GM12875 (cell line): Measurements from ENCODE around the gene WDR89.
"Not testable (repeated sequence)": the region's sequence is repeated elsewhere in the genome, so short reads cannot be mapped to it uniquely, and the experiment has no call there.

Experiments
- H3K4me3 ChIP-seq: one replicate; pipeline ENCODE4 v1.5.1; 2011; ENCODE audit warnings: low read depth, low read length, control low read depth
- CTCF ChIP-seq: IDR thresholded peaks from 2 replicates; pipeline ENCODE4 v1.5.1; 2011; ENCODE audit warnings: low read depth, mild to moderate bottlenecking, control low read depth, inconsistent platforms, low read length, moderate library complexity, borderline replicate concordance; ENCODE audit not compliant: insufficient read depth

WDR89 gene

DNA sequence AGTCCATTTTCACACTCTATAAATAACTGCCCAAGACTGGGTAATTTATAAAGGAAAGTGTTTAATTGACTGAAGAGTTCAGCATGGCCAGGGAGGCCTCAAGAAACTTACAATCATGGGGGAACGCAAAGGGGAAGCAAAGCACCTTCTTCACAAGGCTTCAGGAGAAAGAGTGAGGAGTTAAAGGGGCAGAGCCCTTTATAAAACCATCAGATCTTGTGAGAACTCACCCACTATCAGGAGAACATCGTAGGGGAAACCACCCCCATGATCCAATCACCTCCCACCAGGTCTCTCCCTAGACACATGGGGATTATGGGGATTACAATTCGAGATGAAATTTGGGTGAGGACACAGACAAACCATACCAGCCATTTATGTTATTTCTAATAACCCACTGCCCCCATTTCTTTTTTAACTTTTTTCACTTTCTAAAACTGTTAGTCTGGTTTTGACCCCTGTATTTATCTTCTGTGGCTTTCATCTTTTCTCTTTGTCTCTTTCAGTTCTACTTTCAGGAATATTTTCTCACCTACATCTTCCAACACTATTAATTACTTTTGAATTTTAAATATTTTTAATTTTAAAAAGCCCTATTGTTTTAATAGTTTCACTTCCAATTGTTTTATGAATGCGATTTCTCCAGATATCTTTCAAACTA lies 44.5 kb downstream of the WDR89 start:
- no peak for TF ChIP-seq CTCF
- H3K4me3 ChIP-seq, result no peak overlapping the region

DNA sequence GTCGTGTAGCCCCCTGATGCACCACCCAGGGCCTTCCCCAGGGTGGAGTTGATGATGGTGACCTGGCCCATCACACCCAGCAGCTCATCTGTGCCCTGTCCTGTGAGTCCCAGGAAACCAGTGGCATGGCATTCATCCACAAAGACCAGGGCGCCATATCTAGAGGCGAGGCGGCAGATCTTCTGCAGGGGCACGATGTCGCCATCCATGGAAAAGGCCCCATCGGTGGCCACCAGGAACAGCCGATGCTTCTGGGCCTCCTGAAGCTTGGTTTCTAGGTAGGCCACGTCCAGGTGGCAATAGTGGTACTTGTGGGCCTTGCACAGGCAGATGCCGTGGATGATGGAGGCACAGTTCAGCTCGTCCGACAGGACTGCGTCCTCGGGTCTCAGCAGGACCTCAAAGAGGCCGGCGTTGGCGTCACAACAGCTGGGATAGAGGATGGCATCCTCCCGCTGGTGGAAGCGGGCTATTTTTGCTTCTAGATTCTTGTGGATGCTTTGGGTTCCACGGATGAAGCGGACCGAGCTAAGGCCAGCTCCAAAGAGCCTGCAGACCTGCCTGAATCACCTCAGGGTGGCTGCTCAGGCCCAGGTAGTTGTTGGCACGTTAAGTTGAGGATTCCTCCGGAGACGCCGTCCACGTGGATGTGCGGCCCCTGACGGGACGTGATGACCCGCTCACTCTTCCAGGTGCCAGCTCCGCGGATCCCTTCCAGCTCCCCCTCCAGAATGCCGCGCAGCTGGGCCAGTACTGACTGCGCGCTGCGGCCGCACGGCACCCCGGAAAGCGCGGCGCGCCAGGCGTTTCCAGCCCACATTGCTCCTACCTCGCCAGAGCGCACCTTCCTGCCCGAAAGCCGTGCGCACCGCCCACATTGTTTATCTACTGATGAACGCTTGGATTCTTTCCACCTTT lies 47.0 kb downstream of the WDR89 start:
- no peak overlapping the region for H3K4me3 ChIP-seq
- TF ChIP-seq CTCF, result no peak

GRCh38 chr14:63583046-63583445 lies 58.6 kb downstream of the WDR89 start:
- H3K4me3 ChIP-seq, result not testable (repeated sequence)

DNA sequence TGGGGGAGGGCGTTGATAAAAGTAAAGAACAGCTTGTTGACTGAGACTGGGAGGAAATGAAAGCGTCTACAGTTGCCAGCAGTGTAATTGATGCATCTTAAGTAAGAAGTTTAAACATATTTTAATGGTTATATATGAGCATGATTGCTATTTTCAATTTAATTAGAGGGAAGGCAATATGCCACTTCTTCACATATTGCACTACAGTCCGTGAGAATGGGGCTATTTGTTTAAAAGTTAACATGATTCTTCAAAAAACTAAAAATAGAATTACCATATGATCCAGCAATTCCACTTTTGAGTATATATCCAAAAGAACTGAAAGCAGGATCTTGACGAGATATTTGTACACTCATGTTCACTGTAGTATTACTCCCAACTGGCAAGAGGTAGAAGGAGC lies 60.2 kb downstream of the WDR89 start:
- no peak overlapping the region for H3K4me3 ChIP-seq
- no peak for TF ChIP-seq CTCF

- TF ChIP-seq CTCF, result no peak
- H3K4me3 ChIP-seq, result no peak overlapping the region
Measured at GRCh38 chr14:63578300-63578699, 63.4 kb downstream of the WDR89 start.

DNA sequence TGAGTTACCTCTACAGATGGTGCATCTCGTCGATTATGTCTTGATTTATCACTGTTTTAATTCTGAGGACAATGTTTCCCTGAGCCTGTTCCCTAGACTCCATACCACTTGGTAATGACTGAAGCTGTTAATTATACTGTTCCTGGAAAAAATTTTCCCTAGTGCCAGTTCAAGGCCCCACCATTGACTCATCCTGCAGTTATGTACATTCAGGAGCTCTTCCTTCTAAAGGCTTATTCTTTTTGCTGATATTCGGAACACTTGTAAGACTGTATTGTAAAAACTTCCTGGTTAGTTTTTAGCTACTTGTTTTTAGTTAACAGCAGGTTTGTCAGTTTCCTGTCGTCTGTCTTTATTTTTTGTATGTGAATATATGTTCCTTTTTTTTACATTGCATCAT lies 68.1 kb downstream of the WDR89 start:
- no peak overlapping the region for H3K4me3 ChIP-seq
- no peak for TF ChIP-seq CTCF

GRCh38 chr14:63565448-63565847 lies 76.2 kb downstream of the WDR89 start:
- no peak for TF ChIP-seq CTCF
- no peak overlapping the region for H3K4me3 ChIP-seq
